GM10847 (cell line): ENCODE results near the gene MRPL44.

Experiments
- POLR2A ChIP-seq: IDR thresholded peaks from 2 replicates; pipeline ENCODE4 v1.6.1; 2011; ENCODE audit not compliant: insufficient read length; ENCODE audit errors: extremely low read depth

The MRPL44 gene

GRCh38 chr2:223979730-223980396 is 22.6 kb downstream of the MRPL44 start:
- no peak for TF ChIP-seq POLR2A

- TF ChIP-seq POLR2A: no peak
Measured at GRCh38 chr2:223980397-223980735, 23.1 kb downstream of the MRPL44 start.

GRCh38 chr2:223980803-223981202 is 23.5 kb downstream of the MRPL44 start:
- no peak for TF ChIP-seq POLR2A

- no peak for TF ChIP-seq POLR2A
Measured at GRCh38 chr2:223981241-223981640, 24.0 kb downstream of the MRPL44 start.

- TF ChIP-seq POLR2A: no peak
Measured at GRCh38 chr2:223989206-223989855, 32.1 kb downstream of the MRPL44 start.

- TF ChIP-seq POLR2A: no peak
Measured at GRCh38 chr2:223989856-223990232, 32.6 kb downstream of the MRPL44 start.

GRCh38 chr2:223991611-223992010 is 34.3 kb downstream of the MRPL44 start:
- TF ChIP-seq POLR2A: no peak

- no peak for TF ChIP-seq POLR2A
Measured at GRCh38 chr2:223993634-223994232, 36.5 kb downstream of the MRPL44 start.

- TF ChIP-seq POLR2A: no peak
Measured at GRCh38 chr2:223994562-223995162, 37.4 kb downstream of the MRPL44 start.

GRCh38 chr2:223995569-223995968 is 38.3 kb downstream of the MRPL44 start:
- no peak for TF ChIP-seq POLR2A

- no peak for TF ChIP-seq POLR2A
Measured at GRCh38 chr2:223996391-223996790, 39.1 kb downstream of the MRPL44 start.

- TF ChIP-seq POLR2A: no peak
Measured at GRCh38 chr2:223997938-223998337, 40.7 kb downstream of the MRPL44 start.

GRCh38 chr2:223998948-223999347 is 41.7 kb downstream of the MRPL44 start:
- TF ChIP-seq POLR2A: no peak

GRCh38 chr2:223999862-224000261 is 42.6 kb downstream of the MRPL44 start:
- TF ChIP-seq POLR2A: no peak

- no peak for TF ChIP-seq POLR2A
Measured at GRCh38 chr2:224004105-224004695, 46.9 kb downstream of the MRPL44 start.

- no peak for TF ChIP-seq POLR2A
Measured at GRCh38 chr2:224008702-224009261, 51.5 kb downstream of the MRPL44 start.
